ENCODE measurements around the gene GPR83. TPM values are rescaled to one million over a fixed set of nuclear protein-coding genes. Genes with fewer than 3 reads are reported as not detected.

GPR83 gene
- total and polyA plus RNA-seq, 2 of the 4 experiments (the other 2 are of a cell fraction) = under 0.01 to 0.07 TPM

GRCh38 chr11:94400050-94400449 is 1.2 kb downstream of the GPR83 start:
- Histone ChIP-seq H3K9me1 (ENCODE audit: insufficient read depth, low read length) (no peaks in the 10 kb centered on the region), H3K4me1 (ENCODE audit: control insufficient read depth, insufficient read depth, low read length) (peaks cover 4% of the 10 kb centered on the region; the same call in 1 of the 2 replicates), H3K4me3 (ENCODE audit: insufficient read depth, low read depth, low read length) (no peak overlapping the region), H2AK5ac (ENCODE audit: low read depth, low read length) (no peak overlapping the region), H2BK120ac (ENCODE audit: low read depth, low read length) (no peak overlapping the region), H3K27ac (ENCODE audit: insufficient read depth, low read length) (no peak overlapping the region), H3K56ac (ENCODE audit: extremely low read depth, insufficient read depth, low read length) (no peak overlapping the region), H2BK5ac (ENCODE audit: low read depth, low read length, poor library complexity, severe bottlenecking) (no peak overlapping the region), H3K4ac (ENCODE audit: low read depth, low read length) (no peak overlapping the region), H2BK20ac (ENCODE audit: low read depth, low read length) (no peak overlapping the region), H4K8ac (ENCODE audit: low read depth in 2 of 2, low read length in 2 of 2) (no peak overlapping the region), H3K79me1 (ENCODE audit: low read depth in 1 of 2, low read length in 2 of 2) (no peaks in the 10 kb centered on the region), H2AK9ac (replicated peaks; ENCODE audit: low read depth, low read length, poor library complexity) (no peak overlapping the region), H3K9me3 (ENCODE audit: control insufficient read depth, insufficient read depth, low read length) (no peaks in the 10 kb centered on the region; the same call in 1 of the 2 replicates), H3K9ac (ENCODE audit: low read depth, low read length) (no peak overlapping the region), H2BK15ac (ENCODE audit: low read depth, low read length) (no peak overlapping the region), H3K18ac (ENCODE audit: low read depth, low read length) (no peak overlapping the region), H3K14ac (replicated peaks; ENCODE audit: low read depth, low read length) (no peak overlapping the region), H4K20me1 (ENCODE audit: insufficient read depth, low read length) (no peaks in the 10 kb centered on the region), H3K27me3 (ENCODE audit: control insufficient read depth, insufficient read depth, low read length) (peaks cover 37% of the 10 kb centered on the region), H3K23ac (ENCODE audit: low read depth, low read length) (no peak overlapping the region), H3K4me2 (ENCODE audit: low read depth, low read length) (no peak overlapping the region), H2AFZ (replicated peaks; ENCODE audit: low read length, poor library complexity) (peak overlapping the region; percentile 45), H4K5ac (ENCODE audit: low read depth, low read length) (no peak overlapping the region), H3K36me3 (ENCODE audit: control insufficient read depth, insufficient read depth, low read length) (no peaks in the 10 kb centered on the region), H4K91ac (ENCODE audit: insufficient read depth, low read depth, low read length) (no peak overlapping the region)
- in situ Hi-C loops (cut with MboI; ENCODE audit: low sequenced_read_pairs) = no loop called here
- dilution Hi-C loops (cut with HindIII; ENCODE audit: low sequenced_read_pairs, unreplicated experiment) = no loop called here
- intact Hi-C loops (cut with micrococcal nuclease) = no loop called here
- DNase-seq = no peak
- WGBS, 2 experiments (ENCODE audit: extremely low coverage in 2 of 2, insufficient read length in 1 of 2) = no CpG with 5 or more reads among the region's 4 CpGs
- ChIA-PET POLR2A (ENCODE audit: unreplicated experiment) (no interaction called here), CTCF (no interaction called here)
- TF ChIP-seq FOS (IDR thresholded peaks at IDR 0.05; ENCODE audit: low read depth, low read length) = no peak
- BruUV-seq (replicated peaks) = no TSS peak
- no peak for ATAC-seq (ENCODE audit: low read depth)

Data from IMR-90 (cell line).